Glutamatergic neuron (in vitro differentiated cells): Measurements from ENCODE around the gene ATP6V1G3. TPM values are rescaled to one million over a fixed set of nuclear protein-coding genes. Genes with fewer than 3 reads are reported as not detected.

Experiments used
- DNase-seq: peaks from one replicate; pipeline ENCODE4 v3.0.0; 2022
- H3K27ac Mint-ChIP-seq: one replicate; pipeline ENCODE4 v1.8.0; 2020; ENCODE audit warnings: mild to moderate bottlenecking, mixed read lengths, inconsistent platforms; ENCODE audit not compliant: unreplicated experiment
- H3K27me3 Mint-ChIP-seq: one replicate; pipeline ENCODE4 v1.8.0; 2020; ENCODE audit warnings: mild to moderate bottlenecking, moderate library complexity, mixed read lengths, inconsistent platforms; ENCODE audit not compliant: unreplicated experiment
- H3K36me3 Mint-ChIP-seq: one replicate; pipeline ENCODE4 v1.8.0; 2020; ENCODE audit warnings: mild to moderate bottlenecking, mixed read lengths, inconsistent platforms; ENCODE audit not compliant: unreplicated experiment
- H3K4me1 Mint-ChIP-seq: one replicate; pipeline ENCODE4 v1.8.0; 2020; ENCODE audit warnings: mild to moderate bottlenecking, low read depth, mixed read lengths, inconsistent platforms; ENCODE audit not compliant: unreplicated experiment
- H3K4me3 Mint-ChIP-seq: one replicate; pipeline ENCODE4 v1.8.0; 2020; ENCODE audit warnings: mild to moderate bottlenecking, mixed read lengths, inconsistent platforms; ENCODE audit not compliant: unreplicated experiment
- H3K9me3 Mint-ChIP-seq: one replicate; pipeline ENCODE4 v1.8.0; 2020; ENCODE audit warnings: mild to moderate bottlenecking, moderate library complexity, mixed read lengths, inconsistent platforms; ENCODE audit not compliant: unreplicated experiment
- total RNA-seq: library from RNA; stranded (reverse); fragmentation: NEBNext Ultra II Directional; extraction: Animal tissue kit (Norgen Biotek cat#: 25700); gene quantifications from one replicate; pipeline ENCODE4 v1.2.1, GENCODE V29; 2021; ENCODE audit not compliant: unreplicated experiment
- TF ChIP-seq, protein P1 (sequence below): fragments of 200-600 bp; sonication (generic); IDR thresholded peaks from one replicate; pipeline ENCODE4 v1.5.0; 2021; ENCODE audit not compliant: partially characterized antibody, unreplicated experiment

The ATP6V1G3 gene
- total RNA-seq, 1 donor from 2014 or later: not detected

DNA sequence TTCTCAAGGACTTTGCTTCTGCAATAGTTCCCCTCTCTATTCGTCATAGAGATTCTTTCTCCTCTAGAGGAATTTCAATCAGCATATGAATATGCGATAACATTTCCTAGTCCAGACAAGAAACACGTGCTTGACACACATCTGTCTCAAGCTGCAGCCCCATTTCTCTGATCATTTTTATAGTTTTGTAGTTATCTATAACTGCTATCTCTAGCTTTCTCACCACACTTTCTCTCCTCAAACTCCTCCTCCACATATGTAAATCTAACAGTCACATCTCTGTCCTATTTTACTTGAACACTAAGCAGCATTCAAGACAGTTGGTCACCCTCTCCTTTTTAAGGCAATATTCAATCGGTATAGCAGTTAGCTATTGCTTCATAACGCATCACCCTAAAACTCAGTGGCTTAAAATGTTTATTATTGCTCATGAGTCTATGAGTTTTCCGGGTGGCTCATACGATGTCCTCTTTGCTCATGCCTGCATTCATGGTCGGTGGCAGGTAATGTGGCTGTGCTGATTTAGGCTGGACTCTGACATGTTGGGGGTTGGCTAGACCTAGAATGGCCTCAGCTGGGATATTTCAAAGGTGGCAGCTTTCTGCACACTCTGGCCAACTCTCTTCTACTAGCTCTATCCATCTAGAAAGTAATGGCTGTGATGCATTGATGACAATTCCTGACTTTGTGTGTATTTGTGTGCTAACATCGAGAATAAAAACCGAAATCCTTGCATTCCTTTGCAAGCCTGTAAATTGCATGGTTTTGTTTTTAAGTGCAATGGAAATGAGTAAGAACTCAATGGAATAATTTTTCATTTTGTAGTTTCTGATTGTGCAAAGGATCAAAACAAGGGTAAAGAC lies 20.6 kb downstream of the ATP6V1G3 start:
- DNase-seq: no peak
- H3K4me3 Mint-ChIP-seq: no peak overlapping the region
- no peak overlapping the region for H3K27ac Mint-ChIP-seq

DNA sequence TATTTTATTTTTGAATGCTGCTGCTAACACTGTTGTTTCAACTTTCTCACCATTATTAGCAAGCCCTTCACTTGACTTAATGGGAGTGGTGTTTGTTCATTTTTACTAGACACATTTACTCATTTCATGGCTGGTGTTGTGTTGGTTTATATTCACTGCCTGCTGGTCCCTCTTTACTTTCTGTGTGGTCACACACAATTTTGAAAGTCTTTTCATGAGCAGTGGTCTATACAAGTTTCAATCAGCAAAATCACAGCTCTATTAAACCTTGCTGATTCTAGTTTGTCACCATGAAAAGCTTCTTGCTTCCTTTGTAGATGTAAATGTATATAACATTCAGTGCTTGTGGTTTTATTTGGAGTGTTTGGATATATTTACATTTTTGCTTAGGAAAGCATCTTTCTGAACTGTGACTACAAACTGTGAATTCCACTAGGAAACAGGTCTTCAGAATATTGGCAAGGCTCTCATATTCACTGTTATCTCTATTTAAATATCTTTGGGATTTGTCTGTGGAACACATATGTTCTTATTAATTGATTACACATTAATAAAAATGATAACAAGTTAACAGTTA lies 22.8 kb downstream of the ATP6V1G3 start:
- Mint-ChIP-seq H3K4me1 (peaks cover 5% of the 10 kb centered on the region), H3K36me3 (no peaks in the 10 kb centered on the region), H3K27ac (no peak overlapping the region), H3K4me3 (no peak overlapping the region), H3K27me3 (peaks cover 2% of the 10 kb centered on the region), H3K9me3 (no peaks in the 10 kb centered on the region)
- TF ChIP-seq, protein P1, sequence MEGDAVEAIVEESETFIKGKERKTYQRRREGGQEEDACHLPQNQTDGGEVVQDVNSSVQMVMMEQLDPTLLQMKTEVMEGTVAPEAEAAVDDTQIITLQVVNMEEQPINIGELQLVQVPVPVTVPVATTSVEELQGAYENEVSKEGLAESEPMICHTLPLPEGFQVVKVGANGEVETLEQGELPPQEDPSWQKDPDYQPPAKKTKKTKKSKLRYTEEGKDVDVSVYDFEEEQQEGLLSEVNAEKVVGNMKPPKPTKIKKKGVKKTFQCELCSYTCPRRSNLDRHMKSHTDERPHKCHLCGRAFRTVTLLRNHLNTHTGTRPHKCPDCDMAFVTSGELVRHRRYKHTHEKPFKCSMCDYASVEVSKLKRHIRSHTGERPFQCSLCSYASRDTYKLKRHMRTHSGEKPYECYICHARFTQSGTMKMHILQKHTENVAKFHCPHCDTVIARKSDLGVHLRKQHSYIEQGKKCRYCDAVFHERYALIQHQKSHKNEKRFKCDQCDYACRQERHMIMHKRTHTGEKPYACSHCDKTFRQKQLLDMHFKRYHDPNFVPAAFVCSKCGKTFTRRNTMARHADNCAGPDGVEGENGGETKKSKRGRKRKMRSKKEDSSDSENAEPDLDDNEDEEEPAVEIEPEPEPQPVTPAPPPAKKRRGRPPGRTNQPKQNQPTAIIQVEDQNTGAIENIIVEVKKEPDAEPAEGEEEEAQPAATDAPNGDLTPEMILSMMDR: no peak
- DNase-seq: no peak

More for the DNA sequence above, 20.6 kb downstream of the ATP6V1G3 start:
- Mint-ChIP-seq H3K27me3 (peaks cover 2% of the 10 kb centered on the region), H3K9me3 (no peaks in the 10 kb centered on the region), H3K4me1 (peaks cover 5% of the 10 kb centered on the region), H3K36me3 (no peaks in the 10 kb centered on the region)
- TF ChIP-seq, protein P1: no peak

DNA sequence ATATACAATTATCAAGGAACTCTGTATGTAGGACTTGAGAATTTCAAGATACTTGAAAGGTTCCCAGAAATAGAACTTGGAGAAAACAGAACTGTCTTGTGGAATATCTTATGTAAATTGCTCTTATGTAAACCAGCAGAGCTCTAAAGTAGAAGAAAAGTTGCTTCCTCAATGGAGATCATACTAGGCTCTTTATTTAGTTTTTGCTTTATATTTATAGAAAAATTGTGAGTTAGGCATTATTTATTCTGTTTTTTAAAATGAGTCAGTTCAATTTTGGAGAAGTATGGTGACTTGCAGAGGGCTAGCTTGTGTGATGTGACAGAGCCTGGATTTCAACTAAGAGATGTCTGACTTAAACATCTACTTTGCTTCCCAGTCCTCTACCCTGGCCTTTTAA lies 40.4 kb downstream of the ATP6V1G3 start:
- peaks cover 5% of the 10 kb centered on the region for H3K36me3 Mint-ChIP-seq
- no peak overlapping the region for H3K4me3 Mint-ChIP-seq
- H3K4me1 Mint-ChIP-seq: no peaks in the 10 kb centered on the region
- DNase-seq: no peak
- TF ChIP-seq, protein P1: no peak
- no peaks in the 10 kb centered on the region for H3K9me3 Mint-ChIP-seq
- no peak overlapping the region for H3K27ac Mint-ChIP-seq
- no peaks in the 10 kb centered on the region for H3K27me3 Mint-ChIP-seq

DNA sequence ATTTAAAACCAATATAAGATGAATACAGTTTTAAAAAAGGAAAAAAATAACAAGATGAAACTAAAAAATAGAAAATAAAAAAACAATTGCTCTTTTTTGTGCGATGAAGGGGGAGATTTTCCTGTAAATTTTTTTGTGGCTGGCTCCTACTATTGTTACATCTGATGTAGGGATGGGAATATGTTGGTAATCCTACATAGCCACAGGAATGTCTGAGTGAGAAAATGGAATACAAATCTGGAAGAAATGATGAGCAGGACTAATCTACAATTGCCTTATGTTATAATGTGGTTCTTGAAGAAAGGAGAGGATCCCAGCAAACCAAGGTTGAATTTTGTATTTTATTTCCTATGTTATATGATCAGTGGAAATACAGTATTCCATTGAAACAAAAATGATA lies 40.9 kb downstream of the ATP6V1G3 start:
- H3K4me1 Mint-ChIP-seq: no peaks in the 10 kb centered on the region
- DNase-seq: no peak
- no peaks in the 10 kb centered on the region for H3K27me3 Mint-ChIP-seq
- no peak overlapping the region for H3K4me3 Mint-ChIP-seq
- peaks cover 5% of the 10 kb centered on the region for H3K36me3 Mint-ChIP-seq
- TF ChIP-seq, protein P1: no peak
- no peak overlapping the region for H3K27ac Mint-ChIP-seq
- no peaks in the 10 kb centered on the region for H3K9me3 Mint-ChIP-seq

DNA sequence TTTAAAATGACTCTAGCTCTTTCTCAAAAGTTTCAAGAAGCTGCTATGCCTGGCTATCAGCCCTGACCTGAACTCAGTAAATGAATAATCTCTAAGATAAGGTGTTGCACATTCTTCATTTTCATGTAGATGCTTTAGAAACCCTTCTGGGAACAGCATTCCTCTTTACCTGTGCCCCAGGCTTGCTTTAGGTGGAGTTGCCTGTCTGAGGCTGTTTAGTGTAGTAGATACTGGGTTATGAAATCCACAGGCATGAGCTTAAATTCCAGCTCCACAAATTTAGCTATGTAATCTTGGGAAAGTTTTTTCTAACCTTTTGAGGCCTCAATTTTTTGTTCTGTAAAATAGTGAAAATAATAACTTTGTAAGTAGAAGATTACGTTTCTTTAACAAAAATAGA lies 41.6 kb downstream of the ATP6V1G3 start:
- DNase-seq: no peak
- H3K27ac Mint-ChIP-seq: no peak overlapping the region
- no peaks in the 10 kb centered on the region for H3K27me3 Mint-ChIP-seq
- no peaks in the 10 kb centered on the region for H3K9me3 Mint-ChIP-seq
- H3K4me3 Mint-ChIP-seq: no peak overlapping the region
- peaks cover 5% of the 10 kb centered on the region for H3K36me3 Mint-ChIP-seq
- no peaks in the 10 kb centered on the region for H3K4me1 Mint-ChIP-seq
- TF ChIP-seq, protein P1: no peak
